ENCODE data around the gene CLDN1. TPM values are rescaled to one million over a fixed set of nuclear protein-coding genes. Genes with fewer than 3 reads are reported as not detected.

The CLDN1 gene
- total and polyA plus RNA-seq, 2 of the 13 experiments (the other 11 are each of a cell fraction or from before 2014, with no cell fraction given), result 42.7 to 51.6 TPM

DNA sequence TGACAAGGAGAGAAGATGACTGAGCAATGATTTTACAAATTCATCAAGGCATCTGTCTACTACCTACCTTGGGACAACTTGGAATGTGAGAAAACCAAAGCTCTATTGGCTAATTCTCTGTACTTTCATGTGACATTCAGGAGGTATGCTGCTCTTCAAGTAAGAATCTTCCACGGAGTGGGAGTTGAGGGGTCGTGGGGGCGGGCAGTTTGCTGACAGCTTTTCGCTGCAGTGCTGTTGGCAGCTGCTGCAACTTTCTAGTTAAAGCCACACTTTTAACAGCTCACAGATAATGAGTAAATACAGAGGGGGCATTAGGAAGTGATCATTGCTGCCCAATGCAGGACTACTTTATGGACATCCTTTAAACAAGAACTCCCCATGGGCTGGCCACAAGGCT lies 22.3 kb downstream of the CLDN1 start:
- intact Hi-C loops (cut with micrococcal nuclease; ENCODE audit: unreplicated experiment), result no loop called here
- ChIA-PET POLR2A (no interaction called here), CTCF (ENCODE audit: low intra/inter-chr PET ratio, low total read pairs) (no interaction called here)
- DNase-seq (ENCODE audit: low spot score), result no peak
- Histone ChIP-seq H4K20me1 (ENCODE audit: insufficient read depth, low read length) (no peaks in the 10 kb centered on the region), H3K4me1 (ENCODE audit: insufficient read depth, low read length) (peaks cover 16% of the 10 kb centered on the region), H3K4me3 (replicated peaks in 1 of 3; ENCODE audit: insufficient read depth in 1 of 3, low read depth in 2 of 3, low read length in 3 of 3) (no peak overlapping the region), H3K4me2 (ENCODE audit: low read depth, low read length) (no peak overlapping the region), H3K9ac (ENCODE audit: insufficient read depth, low read depth, low read length) (no peak overlapping the region), H3K9me3 (ENCODE audit: low read length) (no peaks in the 10 kb centered on the region), H2AFZ (ENCODE audit: low read length) (no peak overlapping the region), H3K36me3 (replicated peaks in 1 of 2; ENCODE audit: control insufficient read depth in 1 of 2, insufficient read depth in 2 of 2, low read length in 2 of 2) (no peaks in the 10 kb centered on the region), H3K27me3 (ENCODE audit: control insufficient read depth in 1 of 2, insufficient read depth in 2 of 2, low read length in 2 of 2) (no peaks in the 10 kb centered on the region), H3K27ac (ENCODE audit: extremely low read length, insufficient read depth, low read length) (no peak overlapping the region), H3K79me2 (ENCODE audit: insufficient read depth, low read length) (no peaks in the 10 kb centered on the region)
- TF ChIP-seq ZNF557 (CRISPR knock-in tag; IDR thresholded peaks at IDR 0.05) (no peak), ZNF333 (CRISPR knock-in tag; IDR thresholded peaks at IDR 0.05; ENCODE audit: borderline replicate concordance) (no peak), TBX2 (CRISPR knock-in tag; IDR thresholded peaks at IDR 0.05; ENCODE audit: borderline replicate concordance) (no peak)
- in situ Hi-C loops (cut with HindIII; ENCODE audit: extremely low pct_ligation_motif_present, low pct_unique_long_range_greater_than_20kb), result no loop called here
- BruUV-seq (replicated peaks), result no TSS peak
- ATAC-seq, result no peak
- no peak for FAIRE-seq
- WGBS (ENCODE audit: low lambda C conversion rate), result 63% methylated on average over 4 of the region's 4 CpGs

DNA sequence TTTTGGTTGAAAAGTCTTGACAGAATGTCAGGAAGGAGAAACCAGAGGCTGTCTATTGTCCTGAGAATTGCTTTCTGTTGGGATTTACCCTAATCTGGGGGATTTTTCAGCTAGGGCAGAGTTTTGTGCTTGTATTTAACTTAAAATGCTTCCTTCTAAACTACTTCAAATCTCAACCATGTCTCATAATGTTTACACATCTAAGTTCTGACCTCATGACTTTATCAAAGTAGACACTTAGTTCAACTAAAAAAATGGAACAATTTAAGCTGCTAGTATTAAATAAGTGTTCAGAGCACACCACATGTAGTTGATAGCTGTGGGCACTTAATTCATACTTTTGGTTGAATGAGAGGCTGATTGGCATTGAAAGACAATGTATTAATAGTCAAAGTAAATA lies 28.2 kb downstream of the CLDN1 start:
- intact Hi-C loops (cut with micrococcal nuclease; ENCODE audit: unreplicated experiment) (no loop called here), in situ Hi-C loops (cut with HindIII; ENCODE audit: extremely low pct_ligation_motif_present, low pct_unique_long_range_greater_than_20kb) (no loop called here)
- ChIA-PET CTCF (ENCODE audit: low intra/inter-chr PET ratio, low total read pairs) (no interaction called here), POLR2A (no interaction called here)
- peak overlapping the region; percentile 42 for H3K27ac ChIP-seq (ENCODE audit: extremely low read length, insufficient read depth, low read length)
- BruUV-seq (replicated peaks), result no TSS peak
- peak overlapping the region; percentile 64 for H2AFZ ChIP-seq (ENCODE audit: low read length)
- ATAC-seq (no peak; the same call in 2 of the 3 replicates), DNase-seq (ENCODE audit: low spot score) (no peak), FAIRE-seq (no peak)
- TF ChIP-seq AGO1 (IDR thresholded peaks at IDR 0.05; ENCODE audit: low read depth, low read length, poor library complexity, severe bottlenecking) (no peak), PHF5A (CRISPR knock-in tag; IDR thresholded peaks at IDR 0.05; ENCODE audit: low read depth, unreplicated experiment) (no peak)
- TF ChIP-seq, protein P1, sequence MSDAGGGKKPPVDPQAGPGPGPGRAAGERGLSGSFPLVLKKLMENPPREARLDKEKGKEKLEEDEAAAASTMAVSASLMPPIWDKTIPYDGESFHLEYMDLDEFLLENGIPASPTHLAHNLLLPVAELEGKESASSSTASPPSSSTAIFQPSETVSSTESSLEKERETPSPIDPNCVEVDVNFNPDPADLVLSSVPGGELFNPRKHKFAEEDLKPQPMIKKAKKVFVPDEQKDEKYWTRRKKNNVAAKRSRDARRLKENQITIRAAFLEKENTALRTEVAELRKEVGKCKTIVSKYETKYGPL (CRISPR knock-in tag; IDR thresholded peaks at IDR 0.05), result no peak
- no peaks in the 10 kb centered on the region for H3K79me2 ChIP-seq (ENCODE audit: insufficient read depth, low read length)
- H3K36me3 ChIP-seq (replicated peaks in 1 of 2; ENCODE audit: control insufficient read depth in 1 of 2, insufficient read depth in 2 of 2, low read length in 2 of 2), result no peaks in the 10 kb centered on the region
- peak overlapping the region; percentile 33 for H3K4me2 ChIP-seq (ENCODE audit: low read depth, low read length)
- H3K4me3 ChIP-seq (replicated peaks in 1 of 3; ENCODE audit: insufficient read depth in 1 of 3, low read depth in 2 of 3, low read length in 3 of 3), result no peak overlapping the region
- H3K9ac ChIP-seq (ENCODE audit: insufficient read depth, low read depth, low read length), result peak overlapping the region; percentile 11; the same call in 1 of the 2 replicates
- H3K27me3 ChIP-seq (ENCODE audit: control insufficient read depth in 1 of 2, insufficient read depth in 2 of 2, low read length in 2 of 2), result no peaks in the 10 kb centered on the region
- H3K9me3 ChIP-seq (ENCODE audit: low read length), result peaks cover 23% of the 10 kb centered on the region
- H4K20me1 ChIP-seq (ENCODE audit: insufficient read depth, low read length), result no peaks in the 10 kb centered on the region
- peaks cover 15% of the 10 kb centered on the region for H3K4me1 ChIP-seq (ENCODE audit: insufficient read depth, low read length)
